H1 (cell line): Measurements from ENCODE around the gene UBL4A. TPM values are rescaled to one million over a fixed set of nuclear protein-coding genes. Genes with fewer than 3 reads are reported as not detected.

ENCODE experiments used
- microRNA-seq, 2 experiments: library from miRNA; unstranded; fragments of <30 nt; microRNA quantifications; one replicate each; pipeline versions ENCODE4 to v1.2.0, GENCODE V29; 2016 to 2020; ENCODE audit warnings: borderline microRNAs expressed in 2 of 2, borderline number of aligned reads in 2 of 2, borderline replicate concordance in 1 of 2
- polyA plus RNA-seq, 7 experiments: library from polyadenylated mRNA; depleted of rRNA in 3 of 7; stranded (reverse) in 5 of 7; unstranded in 2 of 7; fragments of >200 nt in 5 of 7; fragments of 200-250 nt in 2 of 7; gene quantifications; 1 replicate in 5 of 7; 2 replicates in 1 of 7; 4 replicates in 1 of 7; pipeline versions ENCODE4 v1.2.1 to v1.2.3, GENCODE V29; 2011 to 2013; ENCODE audit warnings: missing spikeins in 2 of 7, mixed read lengths in 2 of 7
- small RNA-seq: library from polyadenylated mRNA; stranded (forward); fragments of <200 nt; extraction: miRNeasy Mini kit (QIAGEN cat#:217004); gene quantifications from one replicate; pipeline ENCODE3, GENCODE V24; 2013; ENCODE audit not compliant: insufficient read depth
- total RNA-seq: library from RNA; stranded (reverse); fragmentation: NEBNext Ultra II Directional; extraction: Animal tissue kit (Norgen Biotek cat#: 25700); gene quantifications from 2 replicates; pipeline ENCODE4 v1.2.1, GENCODE V29; 2021

The UBL4A gene
- total and polyA plus RNA-seq, 2 of the 8 experiments (the other 6 are each of a cell fraction or from before 2014, with no cell fraction given), result 23.1 to 31.7 TPM

Small RNA genes within 50 kb of the gene (microRNA-seq; reads per million reads assigned to microRNA genes)
- 0 to 0.41 reads per million in 2 experiments for gene MIR6858

Small RNA genes within 50 kb of the gene (small RNA-seq; reads per million reads assigned to genes)
- 0.51 reads per million for gene MIR6858
- not detected for gene RN7SL697P

Other genes starting within 250 kb of the UBL4A start
- not detected in 2 replicates for gene OPN1MW3, start 229.0 kb downstream of the UBL4A start, total RNA-seq
- gene OPN1MW3, start 229.0 kb downstream of the UBL4A start, polyA plus RNA-seq (2011; rRNA removed), result not detected in 2 replicates
- gene TEX28, start 191.5 kb downstream of the UBL4A start, total RNA-seq, result not detected in 2 replicates
- not detected in 2 replicates for gene TEX28, start 191.5 kb downstream of the UBL4A start, polyA plus RNA-seq (2011; rRNA removed)
- not detected in 2 replicates for gene TKTL1, start 190.8 kb downstream of the UBL4A start, total RNA-seq
- 0.03 and 0.05 TPM in 2 replicates for gene TKTL1, start 190.8 kb downstream of the UBL4A start, polyA plus RNA-seq (2011; rRNA removed)
- 925 and 957 TPM in 2 replicates for gene FLNA, start 112.0 kb downstream of the UBL4A start, total RNA-seq
- 315 and 451 TPM in 2 replicates for gene FLNA, start 112.0 kb downstream of the UBL4A start, polyA plus RNA-seq (2011; rRNA removed)
- 104 and 109 TPM in 2 replicates for gene EMD, start 107.3 kb downstream of the UBL4A start, total RNA-seq
- gene EMD, start 107.3 kb downstream of the UBL4A start, polyA plus RNA-seq (2011; rRNA removed), result 45.5 and 128 TPM in 2 replicates
- 2,633 and 2,739 TPM in 2 replicates for gene RPL10, start 88.2 kb downstream of the UBL4A start, total RNA-seq
- 4,127 and 4,293 TPM in 2 replicates for gene RPL10, start 88.2 kb downstream of the UBL4A start, polyA plus RNA-seq (2011; rRNA removed)
- 8.7 and 10.3 TPM in 2 replicates for gene DNASE1L1, start 77.4 kb downstream of the UBL4A start, total RNA-seq
- gene DNASE1L1, start 77.4 kb downstream of the UBL4A start, polyA plus RNA-seq (2011; rRNA removed), result 30.0 and 30.4 TPM in 2 replicates
- gene TAFAZZIN, start 75.1 kb downstream of the UBL4A start, total RNA-seq, result 23.9 and 25.3 TPM in 2 replicates
- 28.6 and 42.8 TPM in 2 replicates for gene TAFAZZIN, start 75.1 kb downstream of the UBL4A start, polyA plus RNA-seq (2011; rRNA removed)
- gene ATP6AP1, start 57.9 kb downstream of the UBL4A start, total RNA-seq, result 44.6 and 46.7 TPM in 2 replicates
- 80.8 and 87.8 TPM in 2 replicates for gene ATP6AP1, start 57.9 kb downstream of the UBL4A start, polyA plus RNA-seq (2011; rRNA removed)
- gene GDI1, start 49.5 kb downstream of the UBL4A start, total RNA-seq, result 83.1 and 85.8 TPM in 2 replicates
- 136 and 186 TPM in 2 replicates for gene GDI1, start 49.5 kb downstream of the UBL4A start, polyA plus RNA-seq (2011; rRNA removed)
- 48.7 and 51.7 TPM in 2 replicates for gene FAM50A, start 42.5 kb downstream of the UBL4A start, total RNA-seq
- gene FAM50A, start 42.5 kb downstream of the UBL4A start, polyA plus RNA-seq (2011; rRNA removed), result 30.7 and 37.2 TPM in 2 replicates
- 18.2 and 23.5 TPM in 2 replicates for gene PLXNA3, start 28.3 kb downstream of the UBL4A start, total RNA-seq
- 10.7 and 23.5 TPM in 2 replicates for gene PLXNA3, start 28.3 kb downstream of the UBL4A start, polyA plus RNA-seq (2011; rRNA removed)
- gene LAGE3, start 7.3 kb downstream of the UBL4A start, total RNA-seq, result 44.2 and 44.5 TPM in 2 replicates
- gene LAGE3, start 7.3 kb downstream of the UBL4A start, polyA plus RNA-seq (2011; rRNA removed), result 102 and 110 TPM in 2 replicates
- 6.8 and 8.2 TPM in 2 replicates for gene SLC10A3, start 4.0 kb upstream of the UBL4A start, total RNA-seq
- gene SLC10A3, start 4.0 kb upstream of the UBL4A start, polyA plus RNA-seq (2011; rRNA removed), result 9.5 and 11.0 TPM in 2 replicates
- gene FAM3A, start 29.6 kb upstream of the UBL4A start, total RNA-seq, result 16.2 and 21.7 TPM in 2 replicates
- gene FAM3A, start 29.6 kb upstream of the UBL4A start, polyA plus RNA-seq (2011; rRNA removed), result 18.6 and 28.1 TPM in 2 replicates
- gene G6PD, start 60.2 kb upstream of the UBL4A start, total RNA-seq, result 55.1 and 61.7 TPM in 2 replicates
- gene G6PD, start 60.2 kb upstream of the UBL4A start, polyA plus RNA-seq (2011; rRNA removed), result 47.3 and 88.4 TPM in 2 replicates
- gene IKBKG, start 61.0 kb upstream of the UBL4A start, total RNA-seq, result 18.1 and 18.7 TPM in 2 replicates
- gene IKBKG, start 61.0 kb upstream of the UBL4A start, polyA plus RNA-seq (2011; rRNA removed), result 17.5 and 33.3 TPM in 2 replicates
- not detected in 2 replicates for gene CTAG1A, start 98.5 kb upstream of the UBL4A start, total RNA-seq
- gene CTAG1A, start 98.5 kb upstream of the UBL4A start, polyA plus RNA-seq (2011; rRNA removed), result not detected in 2 replicates
- gene CTAG1B, start 132.7 kb upstream of the UBL4A start, total RNA-seq, result not detected in 2 replicates
- gene CTAG1B, start 132.7 kb upstream of the UBL4A start, polyA plus RNA-seq (2011; rRNA removed), result not detected in 2 replicates
- not detected in 2 replicates for gene CTAG2, start 167.0 kb upstream of the UBL4A start, total RNA-seq
- not detected in 2 replicates for gene CTAG2, start 167.0 kb upstream of the UBL4A start, polyA plus RNA-seq (2011; rRNA removed)